Nephron progenitor cell (in vitro differentiated cells): ENCODE data around the gene CLP1.
A peak's percentile ranks its signal among the peaks of the same experiment; 100 is the strongest.

Source experiments
- DNase-seq: peaks from one replicate; pipeline ENCODE4 v3.0.0; 2021
- H3K27ac Mint-ChIP-seq: 2 replicates; pipeline ENCODE4 v1.8.0; 2021; ENCODE audit warnings: mild to moderate bottlenecking, moderate library complexity, mixed read lengths
- H3K27me3 Mint-ChIP-seq: 2 replicates; pipeline ENCODE4 v1.8.0; 2021; ENCODE audit warnings: mild to moderate bottlenecking, low read depth, mixed read lengths; ENCODE audit not compliant: poor library complexity
- H3K36me3 Mint-ChIP-seq: 2 replicates; pipeline ENCODE4 v1.8.0; 2021; ENCODE audit warnings: low read depth, mixed read lengths
- H3K4me1 Mint-ChIP-seq: 2 replicates; pipeline ENCODE4 v1.8.0; 2021; ENCODE audit warnings: mixed read lengths
- H3K4me3 Mint-ChIP-seq: 2 replicates; pipeline ENCODE4 v1.8.0; 2021; ENCODE audit warnings: mild to moderate bottlenecking, moderate library complexity, mixed read lengths
- H3K9me3 Mint-ChIP-seq: 2 replicates; pipeline ENCODE4 v1.8.0; 2021; ENCODE audit warnings: mild to moderate bottlenecking, moderate library complexity, mixed read lengths
- TF ChIP-seq, protein P1 (sequence below): fragments of 200-600 bp; sonication (generic); IDR thresholded peaks from 2 replicates; pipeline ENCODE4 v1.5.0; 2021; ENCODE audit warnings: antibody characterized with exemption

The CLP1 gene

DNA sequence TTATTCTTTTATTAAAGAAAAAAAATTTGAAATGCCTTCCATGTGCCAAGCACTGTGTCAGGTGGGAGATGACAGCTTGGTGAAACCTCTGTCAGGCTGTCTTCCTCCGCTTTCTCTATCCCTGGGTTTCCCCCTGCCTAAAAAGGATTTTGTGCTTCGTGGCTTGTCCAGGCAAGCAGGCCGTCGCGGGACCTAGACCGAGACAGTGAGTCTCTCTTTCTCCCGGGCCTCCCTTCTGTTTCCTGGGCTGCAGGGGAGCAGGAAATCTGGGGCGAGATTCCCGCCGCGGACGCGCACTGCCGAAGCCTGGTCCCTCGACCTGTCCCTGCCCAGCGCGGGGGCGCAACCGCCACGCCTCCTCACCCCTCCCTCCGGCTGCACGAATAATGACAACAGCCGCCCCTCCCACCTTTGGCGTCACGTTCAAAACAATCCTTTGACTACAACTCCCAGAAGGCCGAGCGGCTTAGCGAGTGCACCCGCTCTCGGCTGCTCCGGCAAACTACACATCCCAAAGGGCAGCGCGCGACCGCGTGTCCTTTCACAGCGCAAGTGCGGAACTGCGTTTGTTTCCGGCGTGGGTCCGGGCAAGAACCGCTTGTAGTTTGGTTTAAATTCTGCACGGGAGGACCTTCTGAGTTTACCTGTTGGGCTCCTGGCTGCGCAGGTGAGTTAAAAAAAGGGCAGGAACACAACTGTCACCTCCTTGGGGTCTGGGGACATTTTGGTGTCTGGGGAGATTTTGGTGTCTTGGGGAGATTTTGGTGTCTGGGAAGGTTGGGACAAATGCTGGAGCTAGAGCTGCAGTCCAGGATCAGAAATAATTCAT is at the start of gene CLP1:
Gene CLP1, plus strand, starts transcription at position 569 of the 829 bp plus-strand sequence. CDS start 1,715 bp downstream, outside the sequence.
- Mint-ChIP-seq H3K9me3 (no peaks in the 10 kb centered on the region), H3K4me1 (peaks cover 33% of the 10 kb centered on the region), H3K27ac (peak within 1 kb of the TSS; percentile 95), H3K36me3 (peaks cover 27% of the 10 kb centered on the region), H3K4me3 (peak within 1 kb of the TSS; percentile 100), H3K27me3 (peaks cover 6% of the 10 kb centered on the region)
- peak; percentile 99 for DNase-seq
- TF ChIP-seq, protein P1, sequence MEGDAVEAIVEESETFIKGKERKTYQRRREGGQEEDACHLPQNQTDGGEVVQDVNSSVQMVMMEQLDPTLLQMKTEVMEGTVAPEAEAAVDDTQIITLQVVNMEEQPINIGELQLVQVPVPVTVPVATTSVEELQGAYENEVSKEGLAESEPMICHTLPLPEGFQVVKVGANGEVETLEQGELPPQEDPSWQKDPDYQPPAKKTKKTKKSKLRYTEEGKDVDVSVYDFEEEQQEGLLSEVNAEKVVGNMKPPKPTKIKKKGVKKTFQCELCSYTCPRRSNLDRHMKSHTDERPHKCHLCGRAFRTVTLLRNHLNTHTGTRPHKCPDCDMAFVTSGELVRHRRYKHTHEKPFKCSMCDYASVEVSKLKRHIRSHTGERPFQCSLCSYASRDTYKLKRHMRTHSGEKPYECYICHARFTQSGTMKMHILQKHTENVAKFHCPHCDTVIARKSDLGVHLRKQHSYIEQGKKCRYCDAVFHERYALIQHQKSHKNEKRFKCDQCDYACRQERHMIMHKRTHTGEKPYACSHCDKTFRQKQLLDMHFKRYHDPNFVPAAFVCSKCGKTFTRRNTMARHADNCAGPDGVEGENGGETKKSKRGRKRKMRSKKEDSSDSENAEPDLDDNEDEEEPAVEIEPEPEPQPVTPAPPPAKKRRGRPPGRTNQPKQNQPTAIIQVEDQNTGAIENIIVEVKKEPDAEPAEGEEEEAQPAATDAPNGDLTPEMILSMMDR = no peak

DNA sequence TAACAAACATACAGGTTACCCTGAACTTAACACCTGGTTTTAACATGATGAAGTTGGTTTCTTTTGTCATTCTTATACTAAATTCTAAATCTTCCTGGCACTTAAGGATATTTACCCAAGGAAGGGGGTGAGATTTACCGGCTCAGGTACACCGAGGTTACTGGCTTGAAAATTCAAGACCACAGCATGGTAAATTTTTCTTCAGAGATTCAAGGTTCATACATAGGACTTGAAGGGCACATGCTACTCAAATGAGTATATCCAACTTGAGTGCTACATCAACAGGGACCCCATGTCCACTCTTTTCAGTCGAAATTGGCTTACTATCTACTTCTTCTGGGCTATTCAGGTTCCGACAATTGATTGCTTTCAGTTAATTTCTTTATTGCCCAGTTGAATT is 47.4 kb upstream of the CLP1 start:
- H3K36me3 Mint-ChIP-seq = peaks cover 83% of the 10 kb centered on the region

DNA sequence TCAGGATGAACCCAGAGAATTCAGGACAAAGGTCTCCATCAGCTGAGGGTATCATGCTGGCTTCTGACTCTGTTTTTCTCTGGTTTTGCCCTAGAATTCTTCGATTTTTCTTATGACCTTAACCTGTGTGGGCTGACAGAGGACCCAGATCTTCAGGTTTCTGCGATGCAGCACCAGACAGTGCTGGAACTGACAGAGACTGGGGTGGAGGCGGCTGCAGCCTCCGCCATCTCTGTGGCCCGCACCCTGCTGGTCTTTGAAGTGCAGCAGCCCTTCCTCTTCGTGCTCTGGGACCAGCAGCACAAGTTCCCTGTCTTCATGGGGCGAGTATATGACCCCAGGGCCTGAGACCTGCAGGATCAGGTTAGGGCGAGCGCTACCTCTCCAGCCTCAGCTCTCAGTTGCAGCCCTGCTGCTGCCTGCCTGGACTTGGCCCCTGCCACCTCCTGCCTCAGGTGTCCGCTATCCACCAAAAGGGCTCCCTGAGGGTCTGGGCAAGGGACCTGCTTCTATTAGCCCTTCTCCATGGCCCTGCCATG is 43.3 kb upstream of the CLP1 start:
- no peaks in the 10 kb centered on the region for H3K27me3 Mint-ChIP-seq
- peaks cover 11% of the 10 kb centered on the region for H3K4me1 Mint-ChIP-seq
- H3K9me3 Mint-ChIP-seq = peaks cover 3% of the 10 kb centered on the region
- no peak overlapping the region for H3K4me3 Mint-ChIP-seq
- H3K27ac Mint-ChIP-seq = peak overlapping the region; percentile 66
- H3K36me3 Mint-ChIP-seq = peaks cover 79% of the 10 kb centered on the region
- no peak for DNase-seq
- TF ChIP-seq, protein P1 = no peak

More for the DNA sequence above, 47.4 kb upstream of the CLP1 start:
- peaks cover 14% of the 10 kb centered on the region for H3K4me1 Mint-ChIP-seq
- H3K4me3 Mint-ChIP-seq = no peak overlapping the region
- DNase-seq = no peak
- H3K27ac Mint-ChIP-seq = no peak overlapping the region
- no peaks in the 10 kb centered on the region for H3K27me3 Mint-ChIP-seq
- TF ChIP-seq, protein P1 = no peak
- no peaks in the 10 kb centered on the region for H3K9me3 Mint-ChIP-seq

DNA sequence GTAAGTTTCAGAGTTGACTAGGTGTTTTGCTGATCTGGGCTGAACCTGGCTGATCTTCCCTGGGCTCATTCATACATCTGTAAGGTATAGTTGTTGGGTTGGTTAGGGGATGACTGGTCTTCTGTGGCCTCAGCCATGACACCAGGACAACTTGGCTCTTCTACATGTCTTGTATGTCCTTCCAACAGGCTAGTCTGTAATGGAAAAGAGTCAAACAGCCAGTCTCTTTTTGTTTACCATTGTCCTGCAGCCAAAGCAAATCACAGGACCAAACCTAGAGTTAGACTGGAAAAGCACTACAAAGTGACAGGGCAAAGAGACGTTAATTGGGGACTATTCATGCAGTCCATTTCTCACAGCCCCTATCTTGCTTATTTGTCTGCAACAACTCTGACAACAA is 42.3 kb upstream of the CLP1 start:
- no peak overlapping the region for H3K4me3 Mint-ChIP-seq
- DNase-seq = no peak
- TF ChIP-seq, protein P1 = no peak
- peaks cover 11% of the 10 kb centered on the region for H3K9me3 Mint-ChIP-seq
- H3K27ac Mint-ChIP-seq = peak overlapping the region; percentile 75
- peaks cover 6% of the 10 kb centered on the region for H3K4me1 Mint-ChIP-seq
- H3K27me3 Mint-ChIP-seq = no peaks in the 10 kb centered on the region
- peaks cover 80% of the 10 kb centered on the region for H3K36me3 Mint-ChIP-seq

DNA sequence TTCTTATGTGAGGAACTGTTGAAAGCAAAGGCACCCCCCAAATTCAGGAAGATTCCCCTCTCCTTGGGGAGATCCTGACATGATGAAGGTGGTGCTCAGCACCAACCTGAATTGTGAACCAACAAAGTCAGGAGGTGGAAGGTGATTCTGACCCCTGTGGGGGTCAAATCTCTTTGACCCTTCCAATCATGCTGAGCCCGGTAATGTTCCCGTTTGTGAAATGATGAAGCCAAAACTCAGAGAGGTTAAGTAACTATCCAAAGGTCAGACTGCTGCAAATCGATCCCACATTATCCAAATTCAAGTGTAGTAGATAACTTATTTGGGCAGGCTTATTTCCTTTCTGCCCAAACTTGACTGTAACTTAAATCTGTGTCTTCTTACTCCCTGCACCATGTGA is 41.0 kb upstream of the CLP1 start:
- H3K27me3 Mint-ChIP-seq = no peaks in the 10 kb centered on the region
- H3K4me1 Mint-ChIP-seq = peaks cover 6% of the 10 kb centered on the region
- H3K9me3 Mint-ChIP-seq = peaks cover 24% of the 10 kb centered on the region
- peak overlapping the region; percentile 43 for H3K27ac Mint-ChIP-seq
- H3K4me3 Mint-ChIP-seq = no peak overlapping the region
- no peak for DNase-seq
- TF ChIP-seq, protein P1 = no peak
- H3K36me3 Mint-ChIP-seq = peaks cover 80% of the 10 kb centered on the region
